ENCODE results near the gene COBLL1.

COBLL1 gene

GRCh38 chr2:164662066-164662465 is 179.6 kb downstream of the COBLL1 start:
- no peak for TF ChIP-seq CTCF (conservative IDR thresholded peaks at IDR 0.05; ENCODE audit: low read depth, low read length)
- peak; percentile 17 for DNase-seq (ENCODE audit: low read depth)
- H3K4me3 ChIP-seq (ENCODE audit: low read depth, low read length) = no peak overlapping the region

- DNase-seq (ENCODE audit: low read depth) = peak; percentile 41
- TF ChIP-seq CTCF (conservative IDR thresholded peaks at IDR 0.05; ENCODE audit: low read depth, low read length) = no peak
- no peak overlapping the region for H3K4me3 ChIP-seq (ENCODE audit: low read depth, low read length)
Measured at GRCh38 chr2:164661349-164661748, 180.3 kb downstream of the COBLL1 start.

- DNase-seq (ENCODE audit: low read depth) = peak; percentile 51
- no peak overlapping the region for H3K4me3 ChIP-seq (ENCODE audit: low read depth, low read length)
- TF ChIP-seq CTCF (conservative IDR thresholded peaks at IDR 0.05; ENCODE audit: low read depth, low read length) = no peak
Measured at GRCh38 chr2:164657129-164657528, 184.5 kb downstream of the COBLL1 start.

- DNase-seq (ENCODE audit: low read depth) = peak; percentile 30
- TF ChIP-seq CTCF (conservative IDR thresholded peaks at IDR 0.05; ENCODE audit: low read depth, low read length) = peak; percentile 14
- no peak overlapping the region for H3K4me3 ChIP-seq (ENCODE audit: low read depth, low read length)
Measured at GRCh38 chr2:164655750-164656149, 185.9 kb downstream of the COBLL1 start.

GRCh38 chr2:164655336-164655735 is 186.3 kb downstream of the COBLL1 start:
- no peak for TF ChIP-seq CTCF (conservative IDR thresholded peaks at IDR 0.05; ENCODE audit: low read depth, low read length)
- no peak overlapping the region for H3K4me3 ChIP-seq (ENCODE audit: low read depth, low read length)
- DNase-seq (ENCODE audit: low read depth) = peak; percentile 19

- no peak overlapping the region for H3K4me3 ChIP-seq (ENCODE audit: low read depth, low read length)
- TF ChIP-seq CTCF (conservative IDR thresholded peaks at IDR 0.05; ENCODE audit: low read depth, low read length) = no peak
- DNase-seq (ENCODE audit: low read depth) = no peak
Measured at GRCh38 chr2:164651361-164651760, 190.3 kb downstream of the COBLL1 start.

GRCh38 chr2:164644036-164644700 is 197.5 kb downstream of the COBLL1 start:
- TF ChIP-seq CTCF (conservative IDR thresholded peaks at IDR 0.05; ENCODE audit: low read depth, low read length) = no peak
- DNase-seq (ENCODE audit: low read depth) = no peak
- no peak overlapping the region for H3K4me3 ChIP-seq (ENCODE audit: low read depth, low read length)
